Pancreas (tissue), 10 donors: ENCODE data around the gene ZNF574. TPM values are rescaled to one million over a fixed set of nuclear protein-coding genes. Genes with fewer than 3 reads are reported as not detected.
A peak's percentile ranks its signal among the peaks of the same experiment; 100 is the strongest.

ENCODE experiments used
- ATAC-seq, 4 donors: fragments of 200-7000 bp; cut with Tn5 transposase; one replicate each; pipeline versions ENCODE4 v1.8.0 to v1.9.1; 2020; ENCODE audit warnings: mild to moderate bottlenecking in 4 of 4, moderate library complexity in 4 of 4
- DNase-seq, 6 donors: peaks; one replicate each; pipeline ENCODE4 v3.0.0-alpha.2; 2020
- FAIRE-seq: peaks from 2 replicates; lab custom pipeline; 2012; peaks lifted over from hg19 to GRCh38; lab: Jason Lieb, UNC
- H3K27ac ChIP-seq, 4 donors: fragments of 200-600 bp; sonication (generic); 1 replicate in 3 of 4; 2 replicates in 1 of 4; pipeline versions ENCODE4 v1.5.0 to v1.8.0; 2020
- H3K27me3 ChIP-seq, 4 donors: fragments of 200-600 bp; one replicate each; pipeline ENCODE4 v1.8.0; 2021
- H3K36me3 ChIP-seq, 3 donors: fragments of 200-600 bp; sonication (generic) in 1 of 3; one replicate each; pipeline versions ENCODE4 v1.5.0 to v1.8.0; 2020 to 2021
- H3K4me1 ChIP-seq, 3 donors: fragments of 200-600 bp; one replicate each; pipeline ENCODE4 v1.8.0; 2021
- H3K4me3 ChIP-seq, 4 donors: fragments of 200-600 bp; sonication (generic) in 2 of 4; one replicate each; pipeline versions ENCODE4 v1.5.0 to v1.8.0; 2020 to 2021
- H3K9me3 ChIP-seq, 4 donors: fragments of 200-600 bp; one replicate each; pipeline ENCODE4 v1.8.0; 2021
- WGBS, 2 donors: extraction: QIAGEN DNeasy Blood & Tissue Kit; methylation state at CpG; one replicate each; pipeline ENCODE4 v1.1.7; 2013; 5-methylcytosine and 5-hydroxymethylcytosine counted together
- intact Hi-C, 3 donors: fragments of 100-400 bp; cut with DNase I; formaldehyde crosslinking; loops; one replicate each; pipeline versions ENCODE4 v1.11.1 to v1.14.2; 2022
- polyA plus RNA-seq, 2 donors: library from polyadenylated mRNA; stranded (reverse); fragments of 200-250 nt; gene quantifications; one replicate each; pipeline ENCODE4 v1.2.3, GENCODE V29; 2013
- total RNA-seq, 6 donors: library from RNA; stranded (reverse); fragmentation: NEBNext Ultra II Directional in 4 of 6; extraction: Animal tissue kit (Norgen Biotek cat#: 25700) in 4 of 6; gene quantifications; one replicate each; pipeline versions ENCODE4 v1.2.1 to v1.2.4, GENCODE V29; 2021 to 2023
- TF ChIP-seq, protein P1 (sequence below), 4 donors: fragments of 200-600 bp; sonication (generic) in 3 of 4; IDR thresholded peaks; one replicate each; pipeline versions ENCODE4 v1.5.0 to v1.8.0; 2021; ENCODE audit warnings: antibody characterized with exemption in 4 of 4
- donor health status: healthy with polysubstance abuse.
- donor health status: DM: no; HTN: no; CAD: no; lungs with moderate emphysema.
- donor health status: DM: no; HTN: no; CAD: no.
- donor health status: control.
- donor health status: control.
- donor health status: Bipolar disorder and iron deficiency.
- donor health status: DM: yes; HTN: yes; CAD: no.
- donor health status: DM: no; HTN: no; CAD: no.
- donor health status: DM: no; HTN: no; CAD: no.
- donor health status: DM: yes; HTN: yes; CAD: no.

Gene ZNF574
- total and polyA plus RNA-seq, 8 donors, result 3.9 to 8.5 (median 5.8) TPM

DNA sequence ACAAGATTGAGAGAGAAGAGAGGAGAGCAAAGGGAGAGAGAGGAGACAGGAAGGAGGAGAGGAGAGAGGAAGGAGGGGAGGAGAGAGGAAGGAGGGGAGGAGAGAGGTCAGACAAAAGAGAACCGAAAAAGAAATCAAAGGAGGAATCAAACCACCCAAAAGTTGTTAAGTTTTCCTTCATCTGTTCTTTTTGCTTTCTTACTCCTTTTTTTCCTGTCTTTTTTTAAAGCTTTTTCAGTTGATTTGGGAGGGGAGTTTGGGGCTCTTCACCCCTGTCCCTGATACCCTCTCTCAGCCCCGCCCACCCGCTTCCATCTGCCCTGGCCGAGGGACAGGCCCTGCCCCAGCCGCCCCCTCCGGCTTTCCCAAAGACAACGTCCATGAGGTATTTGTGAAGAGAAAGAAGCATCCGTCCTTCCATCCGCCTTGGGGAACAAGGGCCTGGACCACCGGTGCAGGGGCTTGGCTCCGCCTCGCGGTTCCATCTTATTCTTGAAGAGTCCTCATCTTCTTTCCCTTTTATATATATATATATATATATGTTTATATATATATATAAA lies 13.3 kb downstream of the ZNF574 start:
- FAIRE-seq (no peak), DNase-seq (no peak), ATAC-seq (no peak)
- H3K4me3 ChIP-seq, result no peak overlapping the region
- H3K9me3 ChIP-seq, result no peaks in the 10 kb centered on the region
- no peaks in the 10 kb centered on the region for H3K27me3 ChIP-seq
- no peaks in the 10 kb centered on the region for H3K36me3 ChIP-seq
- intact Hi-C loops, result no loop called here
- no peak overlapping the region for H3K27ac ChIP-seq
- WGBS, 2 donors, result 77 to 79% methylated on average over 13 of the region's 13 CpGs
- no peaks in the 10 kb centered on the region for H3K4me1 ChIP-seq
- TF ChIP-seq, protein P1, sequence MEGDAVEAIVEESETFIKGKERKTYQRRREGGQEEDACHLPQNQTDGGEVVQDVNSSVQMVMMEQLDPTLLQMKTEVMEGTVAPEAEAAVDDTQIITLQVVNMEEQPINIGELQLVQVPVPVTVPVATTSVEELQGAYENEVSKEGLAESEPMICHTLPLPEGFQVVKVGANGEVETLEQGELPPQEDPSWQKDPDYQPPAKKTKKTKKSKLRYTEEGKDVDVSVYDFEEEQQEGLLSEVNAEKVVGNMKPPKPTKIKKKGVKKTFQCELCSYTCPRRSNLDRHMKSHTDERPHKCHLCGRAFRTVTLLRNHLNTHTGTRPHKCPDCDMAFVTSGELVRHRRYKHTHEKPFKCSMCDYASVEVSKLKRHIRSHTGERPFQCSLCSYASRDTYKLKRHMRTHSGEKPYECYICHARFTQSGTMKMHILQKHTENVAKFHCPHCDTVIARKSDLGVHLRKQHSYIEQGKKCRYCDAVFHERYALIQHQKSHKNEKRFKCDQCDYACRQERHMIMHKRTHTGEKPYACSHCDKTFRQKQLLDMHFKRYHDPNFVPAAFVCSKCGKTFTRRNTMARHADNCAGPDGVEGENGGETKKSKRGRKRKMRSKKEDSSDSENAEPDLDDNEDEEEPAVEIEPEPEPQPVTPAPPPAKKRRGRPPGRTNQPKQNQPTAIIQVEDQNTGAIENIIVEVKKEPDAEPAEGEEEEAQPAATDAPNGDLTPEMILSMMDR (IDR thresholded peaks at IDR 0.05), result no peak

GRCh38 chr19:42089772-42090171 lies 13.8 kb downstream of the ZNF574 start:
- ATAC-seq (no peak), DNase-seq (no peak), FAIRE-seq (no peak)
- H3K4me3 ChIP-seq, result no peak overlapping the region
- 81 to 87% methylated on average over 13 of the region's 13 CpGs for WGBS, 2 donors
- no peaks in the 10 kb centered on the region for H3K27me3 ChIP-seq
- TF ChIP-seq, protein P1 (IDR thresholded peaks at IDR 0.05), result no peak
- no peaks in the 10 kb centered on the region for H3K36me3 ChIP-seq
- H3K9me3 ChIP-seq, result no peaks in the 10 kb centered on the region
- H3K4me1 ChIP-seq, result no peaks in the 10 kb centered on the region
- intact Hi-C loops, result no loop called here
- H3K27ac ChIP-seq, result no peak overlapping the region

- H3K27ac ChIP-seq, result no peak overlapping the region
- ATAC-seq (no peak), DNase-seq (no peak), FAIRE-seq (no peak)
- no peaks in the 10 kb centered on the region for H3K4me1 ChIP-seq
- H3K9me3 ChIP-seq, result no peaks in the 10 kb centered on the region
- intact Hi-C loops, result no loop called here
- TF ChIP-seq, protein P1 (IDR thresholded peaks at IDR 0.05), result no peak
- no peak overlapping the region for H3K4me3 ChIP-seq
- H3K36me3 ChIP-seq, result no peaks in the 10 kb centered on the region
- no peaks in the 10 kb centered on the region for H3K27me3 ChIP-seq
- WGBS, 2 donors, result 58 to 70% methylated on average over 9 of the region's 9 CpGs
These were observed 14.7 kb downstream of the ZNF574 start for GRCh38 chr19:42090672-42091071.

DNA sequence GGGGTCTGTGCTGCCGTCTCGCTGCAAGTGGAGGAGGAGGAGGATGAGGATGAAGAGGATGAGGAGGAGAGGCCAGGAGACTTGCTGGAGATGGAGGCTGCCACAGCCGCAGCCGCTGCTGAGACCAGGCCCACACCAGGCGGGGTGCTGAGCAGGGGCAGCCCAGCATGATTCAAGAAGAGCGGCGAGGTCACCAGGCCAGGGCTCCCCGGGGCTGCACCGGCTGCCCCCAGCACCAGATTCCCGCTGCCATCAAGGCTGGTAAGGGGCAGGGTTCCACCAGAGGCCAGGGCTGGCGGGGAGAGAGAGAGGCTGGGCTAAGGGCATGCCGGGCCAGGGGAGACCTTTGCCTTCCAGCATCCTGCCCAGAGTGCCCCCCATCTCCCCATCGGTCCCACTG lies 15.3 kb downstream of the ZNF574 start:
- TF ChIP-seq, protein P1 (IDR thresholded peaks at IDR 0.05), result no peak
- WGBS, 2 donors, result 82 to 89% methylated on average over 13 of the region's 13 CpGs
- no peak for FAIRE-seq

GRCh38 chr19:42091742-42092141 lies 15.8 kb downstream of the ZNF574 start:
- Histone ChIP-seq H3K36me3 (no peaks in the 10 kb centered on the region), H3K4me3 (no peak overlapping the region), H3K27me3 (no peaks in the 10 kb centered on the region), H3K4me1 (no peaks in the 10 kb centered on the region), H3K9me3 (no peaks in the 10 kb centered on the region), H3K27ac (no peak overlapping the region)
- intact Hi-C loops, result no loop called here
- TF ChIP-seq, protein P1 (IDR thresholded peaks at IDR 0.05), result no peak
- 54 to 58% methylated on average over 9 to 10 of the region's 10 CpGs for whole genome bisulfite sequencing, 2 donors
- peak in 2 of 4 donors; percentile 28 to 37 for ATAC-seq
- DNase-seq, result no peak
- no peak for FAIRE-seq

More for the DNA sequence above, 15.3 kb downstream of the ZNF574 start:
- intact Hi-C loops, result no loop called here
- H3K27me3 ChIP-seq, result no peaks in the 10 kb centered on the region
- ATAC-seq, result no peak
- H3K9me3 ChIP-seq, result no peaks in the 10 kb centered on the region
- no peaks in the 10 kb centered on the region for H3K4me1 ChIP-seq
- no peak overlapping the region for H3K27ac ChIP-seq
- H3K4me3 ChIP-seq, result no peak overlapping the region
- H3K36me3 ChIP-seq, result no peaks in the 10 kb centered on the region
- DNase-seq, result peak in 1 of 6 donors; percentile 65
